ENCODE results near the gene SHH.

Gene SHH

DNA sequence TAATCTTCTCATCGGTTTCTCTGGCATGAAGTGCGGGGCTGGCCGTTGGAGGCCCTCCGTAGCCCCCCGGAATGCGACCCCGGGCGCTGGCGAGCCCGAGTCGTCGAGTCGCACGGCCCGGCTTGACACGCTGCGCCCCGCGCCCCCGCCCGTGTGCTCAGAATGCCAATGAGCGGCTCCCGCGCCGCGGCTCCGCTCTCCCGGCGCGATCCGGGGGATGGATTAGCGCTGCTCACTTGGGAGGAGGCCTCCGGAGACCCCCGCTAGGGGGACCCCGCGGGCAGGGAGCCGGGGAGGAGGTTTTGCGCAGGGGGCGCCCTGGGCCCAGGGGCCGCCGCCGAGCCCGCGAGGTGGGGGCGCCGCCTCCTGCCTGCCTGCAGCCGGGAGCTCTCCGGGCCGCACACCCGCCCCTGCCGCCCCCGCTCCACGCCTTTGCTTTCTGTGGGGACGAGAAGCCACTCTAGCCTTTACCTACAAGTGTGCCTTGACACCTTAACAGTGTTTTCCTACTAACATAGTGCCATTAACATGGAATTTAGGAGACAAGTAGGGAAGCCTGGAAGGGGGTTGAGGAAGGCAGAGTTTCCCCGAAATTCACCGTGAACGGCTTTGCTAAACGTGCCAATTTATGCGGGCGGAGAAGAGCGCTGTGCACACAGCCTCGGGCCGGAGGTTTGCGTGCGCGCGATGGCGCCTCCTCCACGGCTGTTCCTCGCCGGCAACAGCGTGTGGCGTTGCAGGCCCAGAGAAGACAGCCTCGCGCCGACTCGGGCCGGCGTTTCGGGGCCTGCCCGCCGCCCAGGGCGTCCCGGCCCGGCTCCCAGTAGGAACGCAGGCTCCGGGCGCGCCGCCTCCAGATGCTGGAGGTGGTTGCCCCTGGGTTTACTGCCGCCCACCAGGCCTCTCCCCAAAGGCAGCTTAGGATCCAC is 7.1 kb downstream of the SHH start:
- no peaks in the 10 kb centered on the region for H3K9me3 ChIP-seq (ENCODE audit: insufficient read depth, low read depth, low read length)
- peaks cover 12% of the 10 kb centered on the region for H3K4me1 ChIP-seq (ENCODE audit: insufficient read depth, low read length, poor library complexity, severe bottlenecking)
- H3K79me2 ChIP-seq (ENCODE audit: insufficient read depth, low read length): no peaks in the 10 kb centered on the region
- H3K9me2 ChIP-seq (replicated peaks; ENCODE audit: low read depth, low read length): no peaks in the 10 kb centered on the region
- no peaks in the 10 kb centered on the region for H3F3A ChIP-seq (ENCODE audit: low read depth)
- TF ChIP-seq EZH2phosphoT487 (IDR thresholded peaks at IDR 0.05; ENCODE audit: borderline replicate concordance) (no peak), CTCF (conservative IDR thresholded peaks at IDR 0.05; ENCODE audit: low read length) (peak; percentile 71)
- peak overlapping the region; percentile 98 for H2AFZ ChIP-seq (ENCODE audit: low read length)
- H3K4me2 ChIP-seq (ENCODE audit: low read depth, low read length, poor library complexity, severe bottlenecking): peak overlapping the region; percentile 91
- H3K4me3 ChIP-seq (ENCODE audit: low read length, poor library complexity, severe bottlenecking): peak overlapping the region; percentile 76
- H3K36me3 ChIP-seq (ENCODE audit: insufficient read depth, low read length): no peaks in the 10 kb centered on the region
- no peaks in the 10 kb centered on the region for H4K20me1 ChIP-seq (ENCODE audit: insufficient read depth, low read length, poor library complexity, severe bottlenecking)
- peaks cover 4% of the 10 kb centered on the region for H3K27me3 ChIP-seq (ENCODE audit: insufficient read depth, low read length, poor library complexity, severe bottlenecking)
- H3K9ac ChIP-seq (ENCODE audit: low read depth, low read length, poor library complexity, severe bottlenecking): peak overlapping the region; percentile 46

GRCh38 chr7:155804431-155804831 is 7.8 kb downstream of the SHH start:
- Histone ChIP-seq H3K4me1 (ENCODE audit: insufficient read depth, low read length, poor library complexity, severe bottlenecking) (peaks cover 12% of the 10 kb centered on the region), H2AFZ (ENCODE audit: low read length) (peak overlapping the region; percentile 75), H3K9ac (ENCODE audit: low read depth, low read length, poor library complexity, severe bottlenecking) (peak overlapping the region; percentile 46), H3F3A (ENCODE audit: low read depth) (no peaks in the 10 kb centered on the region), H3K36me3 (ENCODE audit: insufficient read depth, low read length) (no peaks in the 10 kb centered on the region), H3K27me3 (ENCODE audit: insufficient read depth, low read length, poor library complexity, severe bottlenecking) (peaks cover 4% of the 10 kb centered on the region), H3K9me3 (ENCODE audit: insufficient read depth, low read depth, low read length) (no peaks in the 10 kb centered on the region), H4K20me1 (ENCODE audit: insufficient read depth, low read length, poor library complexity, severe bottlenecking) (no peaks in the 10 kb centered on the region), H3K4me2 (ENCODE audit: low read depth, low read length, poor library complexity, severe bottlenecking) (peak overlapping the region; percentile 91), H3K9me2 (replicated peaks; ENCODE audit: low read depth, low read length) (no peaks in the 10 kb centered on the region), H3K79me2 (ENCODE audit: insufficient read depth, low read length) (no peaks in the 10 kb centered on the region), H3K4me3 (ENCODE audit: low read length, poor library complexity, severe bottlenecking) (peak overlapping the region; percentile 76)
- TF ChIP-seq EZH2phosphoT487 (IDR thresholded peaks at IDR 0.05; ENCODE audit: borderline replicate concordance) (no peak), CTCF (conservative IDR thresholded peaks at IDR 0.05; ENCODE audit: low read length) (no peak)

GRCh38 chr7:155803418-155804376 is 8.6 kb downstream of the SHH start:
- no peaks in the 10 kb centered on the region for H3K9me3 ChIP-seq (ENCODE audit: insufficient read depth, low read depth, low read length)
- peaks cover 12% of the 10 kb centered on the region for H3K4me1 ChIP-seq (ENCODE audit: insufficient read depth, low read length, poor library complexity, severe bottlenecking)
- H3K27me3 ChIP-seq (ENCODE audit: insufficient read depth, low read length, poor library complexity, severe bottlenecking): peaks cover 4% of the 10 kb centered on the region
- H3K4me3 ChIP-seq (ENCODE audit: low read length, poor library complexity, severe bottlenecking): peak overlapping the region; percentile 76
- H3K79me2 ChIP-seq (ENCODE audit: insufficient read depth, low read length): no peaks in the 10 kb centered on the region
- no peak overlapping the region for H3K9ac ChIP-seq (ENCODE audit: low read depth, low read length, poor library complexity, severe bottlenecking)
- H2AFZ ChIP-seq (ENCODE audit: low read length): no peak overlapping the region
- H4K20me1 ChIP-seq (ENCODE audit: insufficient read depth, low read length, poor library complexity, severe bottlenecking): no peaks in the 10 kb centered on the region
- no peaks in the 10 kb centered on the region for H3K36me3 ChIP-seq (ENCODE audit: insufficient read depth, low read length)
- TF ChIP-seq CTCF (conservative IDR thresholded peaks at IDR 0.05; ENCODE audit: low read length) (no peak), EZH2phosphoT487 (IDR thresholded peaks at IDR 0.05; ENCODE audit: borderline replicate concordance) (no peak)
- H3K9me2 ChIP-seq (replicated peaks; ENCODE audit: low read depth, low read length): no peaks in the 10 kb centered on the region
- H3F3A ChIP-seq (ENCODE audit: low read depth): no peaks in the 10 kb centered on the region
- peak overlapping the region; percentile 91 for H3K4me2 ChIP-seq (ENCODE audit: low read depth, low read length, poor library complexity, severe bottlenecking)

All from Loucy (cell line).